ENCODE results near the gene C1QL1.
"Not testable (repeated sequence)": the region's sequence is repeated elsewhere in the genome, so short reads cannot be mapped to it uniquely, and the experiment has no call there.

Gene C1QL1

GRCh38 chr17:44959821-44960531 lies 8.1 kb downstream of the C1QL1 start:
- no peak for DNase-seq

GRCh38 chr17:44956998-44957981 lies 10.8 kb downstream of the C1QL1 start:
- no peak for DNase-seq

GRCh38 chr17:44955674-44956425 lies 12.3 kb downstream of the C1QL1 start:
- no peak for DNase-seq

- no peak for DNase-seq
These were observed 15.1 kb downstream of the C1QL1 start for GRCh38 chr17:44952946-44953475.

- no peak for DNase-seq
These were observed 19.7 kb downstream of the C1QL1 start for GRCh38 chr17:44948315-44948795.

GRCh38 chr17:44947461-44948314 lies 20.4 kb downstream of the C1QL1 start, which contains the start of gene KIF18B:
Gene KIF18B (minus strand): TSS chr17:44947773. CDS start chr17:44936344, 11,429 bp downstream.
- peak; percentile 77 for DNase-seq

GRCh38 chr17:44945652-44946051 lies 22.5 kb downstream of the C1QL1 start:
- not testable (repeated sequence) for DNase-seq

GRCh38 chr17:44942456-44942855 lies 25.6 kb downstream of the C1QL1 start:
- DNase-seq: no peak

GRCh38 chr17:44941712-44942331 lies 26.3 kb downstream of the C1QL1 start:
- no peak for DNase-seq

GRCh38 chr17:44940768-44941167 lies 27.3 kb downstream of the C1QL1 start:
- no peak for DNase-seq

- DNase-seq: no peak
These were observed 27.8 kb downstream of the C1QL1 start for GRCh38 chr17:44940317-44940716.

GRCh38 chr17:44935116-44935515 lies 33.0 kb downstream of the C1QL1 start:
- no peak for DNase-seq

GRCh38 chr17:44934745-44935105 lies 33.4 kb downstream of the C1QL1 start:
- no peak for DNase-seq

- no peak for DNase-seq
These were observed 34.0 kb downstream of the C1QL1 start for GRCh38 chr17:44933824-44934744.

- no peak for DNase-seq
These were observed 35.4 kb downstream of the C1QL1 start for GRCh38 chr17:44932787-44933097.

- DNase-seq: no peak
These were observed 35.9 kb downstream of the C1QL1 start for GRCh38 chr17:44932096-44932786.

- no peak for DNase-seq
These were observed 36.7 kb downstream of the C1QL1 start for GRCh38 chr17:44931376-44931775.

- DNase-seq: no peak
These were observed 37.4 kb downstream of the C1QL1 start for GRCh38 chr17:44930667-44931066.

- DNase-seq: no peak
These were observed 39.0 kb downstream of the C1QL1 start for GRCh38 chr17:44928950-44929720.
